NCI-H1930 (cell line): ENCODE results near the gene NEK2.
"Not testable (repeated sequence)": the region's sequence is repeated elsewhere in the genome, so short reads cannot be mapped to it uniquely, and the experiment has no call there.

Experiments used
- DNase-seq, 2 experiments: peaks; one replicate each; lab custom pipeline; 2025; lab: John Stamatoyannopoulos, UW

NEK2 gene

DNA sequence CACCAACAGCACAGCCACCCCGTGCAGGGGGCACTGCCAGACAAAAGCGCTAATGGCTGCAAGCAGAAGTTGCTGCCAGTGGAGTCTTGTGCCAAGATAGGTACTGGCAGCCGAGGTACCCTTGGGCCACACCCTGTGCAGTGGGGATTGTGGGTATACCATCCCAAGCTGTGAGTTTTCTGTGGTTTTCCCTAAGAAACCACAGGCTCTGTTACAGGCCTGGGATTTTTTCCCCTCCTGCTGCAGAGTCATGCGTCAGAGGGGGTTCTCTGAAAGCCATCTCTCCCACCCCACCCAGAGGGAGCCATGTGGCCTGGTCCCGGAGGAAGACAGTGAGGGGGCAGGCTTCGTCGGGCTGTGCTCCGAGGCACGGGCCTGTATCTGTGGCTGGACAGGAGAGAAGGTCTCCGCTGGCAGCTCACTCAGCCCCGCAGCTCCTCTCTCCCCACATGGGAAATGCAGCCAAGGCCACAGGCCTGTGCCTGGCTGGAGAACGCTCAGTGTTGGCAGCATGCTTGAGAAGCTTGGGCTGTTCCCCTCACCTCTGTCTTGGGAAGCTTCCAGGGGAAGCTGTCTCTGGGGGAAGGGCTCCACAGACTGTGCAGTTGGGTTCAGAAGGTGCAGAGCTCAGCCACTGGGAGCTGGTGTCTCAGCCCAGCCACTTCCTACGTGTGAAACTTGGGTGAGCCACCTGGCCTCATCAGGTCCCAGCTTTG lies 42.5 kb downstream of the NEK2 start:
- no peak for DNase-seq

DNA sequence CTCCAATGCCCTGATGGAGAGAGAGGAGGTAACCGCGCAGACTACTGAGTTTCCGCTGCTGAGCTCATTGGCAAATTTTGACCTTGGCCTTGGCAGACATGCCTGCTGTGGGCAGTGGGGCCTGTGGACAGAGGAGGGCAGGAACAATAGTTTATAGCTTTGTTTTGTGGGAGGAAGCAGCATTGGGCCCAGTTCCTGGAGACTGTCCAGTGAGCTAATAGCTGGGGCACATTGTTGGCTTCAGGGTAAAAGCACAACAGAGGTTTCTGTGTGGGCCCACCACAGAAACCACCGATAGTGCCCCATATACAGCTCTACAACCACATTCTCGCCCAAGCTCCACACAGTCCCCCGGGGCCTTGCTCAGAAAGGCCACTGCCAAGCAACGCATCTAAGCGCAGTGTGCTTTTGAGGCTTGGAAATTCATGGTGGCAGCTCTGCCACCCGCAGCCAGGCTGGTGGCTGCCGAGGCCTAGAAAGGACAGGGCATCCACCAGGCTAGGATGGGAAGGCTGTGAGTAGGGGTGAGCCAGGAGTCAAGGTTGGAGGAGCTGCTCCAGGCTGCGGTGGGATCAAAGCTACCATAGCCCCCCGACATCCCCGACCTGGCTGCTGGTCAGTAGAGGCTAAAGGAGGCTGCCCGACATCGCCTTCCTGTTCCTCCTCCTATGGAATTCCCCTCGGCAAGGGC lies 43.2 kb downstream of the NEK2 start:
- DNase-seq = no peak

DNA sequence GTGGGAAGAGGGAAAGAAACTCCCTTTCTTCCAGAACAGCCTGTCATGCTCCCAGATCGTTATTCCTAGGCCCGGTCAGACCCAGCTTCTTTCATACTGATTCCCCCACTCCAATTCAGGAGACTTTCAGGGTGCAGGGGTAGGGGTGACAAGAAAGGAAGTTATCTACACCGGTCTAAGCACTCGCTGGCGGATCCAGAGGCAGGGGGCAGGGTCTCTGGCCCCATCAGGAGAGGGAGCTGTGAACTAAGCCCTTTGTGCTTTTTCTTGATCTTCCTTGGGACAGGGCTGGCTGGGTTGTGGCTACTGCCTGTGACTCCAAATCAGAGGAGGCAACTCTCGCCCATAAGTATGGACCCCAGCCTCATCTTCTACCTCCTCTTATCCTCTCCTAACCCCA lies 44.3 kb downstream of the NEK2 start:
- no peak for DNase-seq

DNA sequence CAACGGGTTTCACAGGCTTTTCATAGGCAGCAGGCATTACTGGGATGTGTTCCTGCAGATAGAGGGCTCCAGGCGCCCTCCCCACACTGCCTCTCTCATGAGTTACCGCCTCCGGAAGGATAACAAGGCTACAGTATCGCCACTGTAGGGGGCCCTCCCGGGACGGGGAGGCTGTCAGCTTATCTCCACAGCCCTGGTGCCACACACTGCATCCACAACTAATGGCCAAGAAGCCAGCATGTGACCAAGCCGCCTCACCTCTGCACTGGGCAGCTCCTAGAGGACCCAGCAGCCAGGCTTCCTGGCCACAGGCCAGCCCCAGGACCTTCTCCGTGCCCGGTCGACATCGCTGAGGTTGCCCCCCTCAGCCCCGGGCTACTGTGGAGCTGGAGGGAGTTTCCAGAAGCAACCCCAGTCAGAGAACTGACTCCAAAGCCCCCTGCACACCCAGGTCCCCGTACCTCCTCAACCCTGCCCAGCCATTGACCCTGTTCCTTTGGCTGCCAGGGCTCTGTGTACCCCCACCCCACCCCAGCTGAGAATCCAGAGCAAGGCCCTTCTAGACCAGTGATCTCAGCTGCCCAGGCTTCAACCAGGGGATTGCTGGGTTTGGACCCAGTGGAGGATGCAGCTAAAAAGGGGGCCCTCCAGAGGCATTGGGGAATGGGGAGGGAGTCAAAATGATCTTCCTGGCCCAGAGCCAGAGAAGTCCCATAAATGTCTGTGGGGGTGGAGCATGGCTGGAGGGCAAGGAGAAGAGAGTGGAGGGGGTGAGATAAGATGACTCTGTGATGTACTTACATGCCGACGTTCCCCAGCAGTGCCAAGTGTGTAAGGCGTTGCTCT lies 45.0 kb downstream of the NEK2 start:
- DNase-seq = no peak

DNA sequence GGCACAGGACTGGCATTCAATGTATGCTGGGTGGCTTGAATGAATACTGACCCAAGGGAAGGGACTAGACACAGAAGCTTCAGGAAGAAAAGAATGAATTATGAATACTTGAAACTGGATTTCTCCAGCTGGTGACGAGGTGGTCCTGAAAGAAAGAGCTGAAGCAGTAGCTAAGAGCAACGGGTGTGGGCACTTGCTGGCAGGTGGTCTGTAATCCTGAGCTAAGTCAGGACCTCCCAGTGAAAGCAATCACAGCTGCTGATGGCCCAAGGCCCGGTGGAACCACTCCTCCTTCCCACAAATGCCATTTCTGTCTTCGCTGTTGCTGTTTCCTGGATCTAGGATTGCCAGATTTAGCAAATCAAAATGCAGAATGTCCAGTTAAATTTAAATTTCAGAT lies 47.0 kb downstream of the NEK2 start:
- no peak for DNase-seq

DNA sequence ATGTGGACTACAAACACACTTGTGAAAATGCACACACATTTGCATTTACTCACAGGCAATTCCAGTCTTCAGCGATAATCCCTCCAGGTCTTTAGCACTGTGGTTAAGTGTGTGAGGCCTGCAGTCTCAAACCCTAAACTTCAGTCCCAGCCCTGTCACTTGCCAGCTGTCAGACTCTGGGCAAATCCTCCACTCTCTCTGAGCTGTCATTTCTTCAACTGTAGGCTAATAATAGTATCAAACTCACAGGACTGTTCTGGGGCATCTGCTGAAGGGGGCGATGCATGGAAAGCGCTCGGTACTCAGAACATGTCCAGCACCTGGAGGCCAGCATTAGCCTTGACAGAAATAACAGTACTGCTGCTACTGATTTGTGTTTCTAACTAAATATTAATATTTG lies 48.2 kb downstream of the NEK2 start:
- DNase-seq = no peak

DNA sequence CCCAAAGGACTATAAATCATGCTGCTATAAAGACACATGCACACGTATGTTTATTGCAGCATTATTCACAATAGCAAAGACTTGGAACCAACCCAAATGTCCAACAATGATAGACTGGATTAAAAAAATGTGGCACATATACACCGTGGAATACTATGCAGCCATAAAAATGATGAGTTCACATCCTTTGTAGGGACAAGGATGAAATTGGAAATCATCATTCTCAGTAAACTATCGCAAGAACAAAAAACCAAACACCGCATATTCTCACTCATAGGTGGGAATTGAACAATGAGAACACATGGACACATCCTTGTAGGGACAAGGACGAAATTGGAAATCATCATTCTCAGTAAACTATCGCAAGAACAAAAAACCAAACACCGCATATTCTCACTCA lies 49.6 kb downstream of the NEK2 start:
- DNase-seq = not testable (repeated sequence)

DNA sequence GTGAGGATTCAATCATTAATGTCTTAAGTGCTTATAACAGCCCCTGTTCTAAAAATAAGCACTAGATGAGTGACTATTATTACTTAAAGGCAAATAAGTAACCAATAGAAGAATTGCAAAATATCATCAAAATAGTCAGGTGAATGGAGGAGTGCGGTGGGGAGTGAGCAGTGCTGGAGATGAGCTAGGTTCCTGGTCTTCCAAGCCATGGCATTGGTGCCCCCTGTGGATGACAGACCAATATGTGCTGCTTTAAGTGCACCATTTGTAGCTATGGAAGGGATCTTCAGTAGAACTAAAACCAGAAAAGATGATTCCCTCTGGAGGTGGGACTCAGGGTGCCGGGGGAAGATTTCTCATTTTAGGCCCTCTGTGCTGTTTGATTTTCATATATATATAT lies 50.4 kb downstream of the NEK2 start:
- peak in 1 of 2 experiments; percentile 7 for DNase-seq

DNA sequence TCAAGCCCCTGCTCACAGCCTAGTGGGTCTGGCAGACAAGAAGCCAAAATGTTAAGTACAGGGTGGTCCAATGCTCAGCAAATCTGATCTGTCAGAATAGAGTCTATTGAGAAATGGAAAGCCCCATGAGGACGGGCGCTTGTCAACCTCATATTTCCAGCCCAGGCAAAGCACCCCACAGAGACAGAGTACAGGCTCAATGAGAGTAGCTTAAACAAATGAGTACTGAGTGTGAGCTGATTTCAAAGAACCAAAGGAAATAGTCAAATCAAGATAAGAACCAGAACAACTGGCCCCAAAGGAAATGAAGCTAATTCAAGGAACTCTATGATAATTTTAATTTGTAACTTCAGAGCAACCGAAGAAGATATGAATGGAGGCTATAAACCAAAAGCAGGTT lies 51.9 kb downstream of the NEK2 start:
- no peak for DNase-seq

DNA sequence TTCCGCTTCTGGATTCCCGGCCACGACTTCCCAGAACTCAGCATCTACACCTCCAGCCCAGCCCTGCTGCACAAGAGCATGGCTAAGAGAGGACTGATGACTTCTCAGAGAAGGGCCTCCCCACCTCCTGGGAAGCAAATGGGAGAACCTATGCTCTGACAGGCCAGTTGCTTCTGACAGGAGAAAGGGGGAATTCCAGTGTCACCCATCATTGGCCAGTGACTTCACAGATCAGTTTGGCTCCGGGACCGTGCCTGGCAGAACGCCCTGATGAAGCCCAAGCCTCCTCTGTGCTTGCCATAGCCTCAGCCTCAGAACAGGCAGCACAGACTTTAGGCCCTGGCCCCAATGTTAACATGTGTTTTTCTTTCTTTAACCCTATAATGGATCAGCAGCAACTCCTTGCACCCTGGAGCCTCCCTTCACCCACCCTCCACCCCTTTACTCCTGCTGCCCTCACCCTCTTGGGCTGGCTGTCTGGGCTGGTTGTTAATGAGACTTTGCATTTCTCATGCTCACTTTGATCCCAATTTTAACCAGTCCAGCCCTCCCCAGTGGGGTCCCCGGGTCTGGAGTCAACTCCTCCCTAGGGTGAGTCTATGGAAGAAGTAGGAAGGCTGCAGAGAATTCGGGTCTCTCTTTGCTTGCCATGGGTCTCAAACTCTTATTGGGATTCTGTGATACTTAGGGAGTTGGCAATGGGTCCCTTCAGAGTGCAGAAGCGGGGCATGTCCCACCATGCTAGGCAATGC lies 53.8 kb downstream of the NEK2 start:
- no peak for DNase-seq

DNA sequence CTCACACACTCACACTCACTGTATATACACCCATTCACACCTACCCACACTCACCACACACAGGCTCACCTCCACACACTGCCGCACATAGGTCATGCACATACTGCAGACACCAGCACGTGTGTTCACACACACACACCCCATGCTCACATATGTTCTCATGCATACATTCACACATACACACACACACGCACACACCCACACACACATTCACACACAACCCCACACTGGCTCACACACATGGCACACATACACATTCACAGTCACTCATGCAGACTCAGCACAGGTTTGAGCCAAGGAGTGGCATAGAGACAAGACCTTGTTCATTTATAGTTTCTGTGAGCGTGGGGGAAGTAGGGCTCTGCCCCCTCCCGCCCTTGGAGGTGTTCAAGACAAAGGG lies 55.3 kb downstream of the NEK2 start:
- no peak for DNase-seq

DNA sequence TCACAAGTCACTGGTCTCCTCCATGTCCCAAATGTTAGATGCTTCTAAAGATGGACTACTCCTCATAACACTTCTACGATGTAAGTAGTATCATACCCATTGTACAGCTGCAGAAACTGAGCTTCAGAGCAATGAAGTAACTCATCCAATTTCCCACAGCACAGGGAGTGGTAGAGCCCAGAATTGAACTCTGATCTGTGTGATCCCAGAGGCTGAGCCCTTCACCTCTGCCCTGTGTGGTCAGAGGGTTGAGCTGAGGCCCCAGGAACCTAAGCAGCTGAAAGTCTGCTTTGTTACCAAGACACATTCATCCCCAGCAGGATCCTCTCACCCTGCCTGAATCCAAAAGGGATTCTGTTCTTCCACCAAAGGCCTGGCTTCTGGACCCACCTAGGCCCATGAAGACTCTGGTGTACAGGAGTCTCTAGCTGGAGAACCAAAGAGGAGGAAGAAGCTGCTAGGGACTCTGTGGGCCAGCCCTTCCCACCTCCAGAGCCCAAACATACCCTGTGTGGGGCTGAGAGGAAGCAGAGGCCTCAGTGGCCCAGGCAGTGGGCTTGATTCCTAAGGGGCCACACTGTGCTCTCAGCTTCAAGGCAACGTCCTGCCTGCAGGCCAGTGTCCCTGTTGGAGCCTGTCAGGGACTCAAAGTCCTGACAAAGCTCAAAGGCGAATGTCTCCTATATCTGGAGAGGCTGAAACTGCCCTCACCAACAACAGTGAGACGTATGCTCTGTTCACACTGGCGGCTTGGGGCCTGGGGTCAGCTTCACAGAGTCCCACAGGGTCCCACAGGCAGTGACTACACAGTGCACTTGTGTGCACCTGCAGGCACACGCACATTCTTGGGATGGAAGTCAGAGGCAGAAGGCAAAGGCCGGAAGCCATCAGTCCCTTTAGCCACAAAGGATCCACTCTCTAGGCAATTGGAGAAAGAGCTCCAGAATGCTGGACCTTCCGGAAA lies 56.1 kb downstream of the NEK2 start:
- DNase-seq = no peak

DNA sequence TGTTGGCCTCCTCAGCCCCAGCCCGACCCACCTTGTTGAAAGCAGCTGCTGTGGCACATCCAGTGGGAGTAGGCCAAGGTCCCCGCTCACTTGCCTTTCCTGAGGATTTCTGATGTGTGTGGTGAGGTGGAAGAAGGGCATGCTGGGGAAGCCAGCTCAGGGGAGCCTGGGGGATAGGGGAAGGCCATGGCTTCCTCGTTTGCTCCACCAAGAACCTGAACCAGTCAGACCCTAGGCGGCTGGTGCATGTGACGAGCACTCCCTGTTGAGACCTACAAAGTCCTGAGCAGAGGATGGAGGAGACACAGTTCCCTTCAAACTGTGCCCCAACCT lies 58.5 kb downstream of the NEK2 start:
- no peak for DNase-seq

DNA sequence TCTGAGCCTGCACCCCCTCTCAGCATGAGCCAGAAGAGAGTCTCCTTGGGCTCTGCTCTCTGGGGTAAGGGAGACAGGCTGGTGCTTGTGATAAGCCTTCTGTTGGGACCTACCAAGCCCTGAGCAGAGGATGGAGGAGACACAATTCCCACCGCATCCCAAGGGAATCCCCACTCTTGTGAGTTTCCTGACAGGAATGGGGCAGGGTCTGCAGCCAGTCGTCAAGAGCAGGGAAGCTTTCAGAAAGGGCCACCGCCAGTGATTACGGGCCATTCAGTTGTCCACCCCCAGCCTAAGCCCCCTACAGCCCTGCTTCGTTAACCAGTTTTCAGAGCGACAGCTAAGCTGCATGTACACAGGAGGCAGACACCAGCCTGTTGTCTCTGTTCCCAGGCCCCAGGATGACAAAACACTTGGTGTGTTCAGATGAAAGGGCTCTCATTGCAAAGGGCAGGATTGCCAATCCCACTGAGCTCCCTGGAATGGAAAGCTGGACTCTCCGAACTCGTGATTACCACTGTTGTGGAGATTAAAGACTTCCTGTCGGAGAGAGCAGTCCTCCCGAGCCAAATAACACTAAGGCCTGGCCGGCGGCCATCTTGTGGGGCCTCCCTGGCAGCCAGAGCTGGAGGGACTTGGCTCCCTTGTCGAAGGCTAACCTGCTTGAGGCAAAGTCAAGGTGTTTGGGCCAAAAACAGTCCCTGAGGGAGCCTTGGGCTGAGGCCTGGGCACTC lies 59.0 kb downstream of the NEK2 start:
- no peak for DNase-seq

DNA sequence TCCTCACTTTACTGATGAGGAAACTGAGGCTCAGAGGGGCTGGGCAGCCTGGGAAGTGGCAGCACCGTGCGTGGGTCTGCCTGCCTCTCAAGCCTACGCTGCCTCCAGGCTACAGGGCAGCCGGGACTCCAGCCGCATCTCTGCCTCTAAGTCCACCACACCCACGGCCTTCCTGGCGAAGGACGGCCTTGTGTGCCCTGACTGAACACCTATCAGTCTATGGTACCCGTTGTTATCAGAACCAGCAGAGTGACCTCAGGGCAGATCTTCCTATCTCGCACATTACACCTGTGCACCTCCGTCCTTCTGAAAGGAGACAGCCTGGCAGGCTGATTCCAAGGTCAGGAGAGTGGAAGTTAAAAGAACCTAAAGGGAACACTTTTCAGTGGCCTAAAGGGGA lies 60.8 kb downstream of the NEK2 start:
- no peak for DNase-seq

DNA sequence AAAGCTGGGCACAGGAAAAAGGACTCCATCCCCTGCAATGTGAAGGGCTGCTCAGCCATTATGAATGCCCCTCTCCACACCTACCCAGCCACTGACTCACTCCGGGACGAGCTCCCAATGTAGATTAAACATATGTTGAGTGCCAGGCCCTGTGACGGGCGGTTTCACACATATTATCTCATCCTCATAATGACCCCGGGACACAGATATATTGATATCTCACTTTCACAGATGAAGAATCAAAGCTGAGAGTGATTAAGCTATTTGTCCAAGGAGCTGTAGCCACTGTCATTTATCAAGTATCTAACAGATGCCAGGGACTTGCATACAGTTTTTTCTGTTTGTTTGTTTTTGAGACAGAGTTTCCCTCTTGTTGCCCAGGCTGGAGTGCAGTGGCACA lies 61.5 kb downstream of the NEK2 start:
- no peak for DNase-seq

DNA sequence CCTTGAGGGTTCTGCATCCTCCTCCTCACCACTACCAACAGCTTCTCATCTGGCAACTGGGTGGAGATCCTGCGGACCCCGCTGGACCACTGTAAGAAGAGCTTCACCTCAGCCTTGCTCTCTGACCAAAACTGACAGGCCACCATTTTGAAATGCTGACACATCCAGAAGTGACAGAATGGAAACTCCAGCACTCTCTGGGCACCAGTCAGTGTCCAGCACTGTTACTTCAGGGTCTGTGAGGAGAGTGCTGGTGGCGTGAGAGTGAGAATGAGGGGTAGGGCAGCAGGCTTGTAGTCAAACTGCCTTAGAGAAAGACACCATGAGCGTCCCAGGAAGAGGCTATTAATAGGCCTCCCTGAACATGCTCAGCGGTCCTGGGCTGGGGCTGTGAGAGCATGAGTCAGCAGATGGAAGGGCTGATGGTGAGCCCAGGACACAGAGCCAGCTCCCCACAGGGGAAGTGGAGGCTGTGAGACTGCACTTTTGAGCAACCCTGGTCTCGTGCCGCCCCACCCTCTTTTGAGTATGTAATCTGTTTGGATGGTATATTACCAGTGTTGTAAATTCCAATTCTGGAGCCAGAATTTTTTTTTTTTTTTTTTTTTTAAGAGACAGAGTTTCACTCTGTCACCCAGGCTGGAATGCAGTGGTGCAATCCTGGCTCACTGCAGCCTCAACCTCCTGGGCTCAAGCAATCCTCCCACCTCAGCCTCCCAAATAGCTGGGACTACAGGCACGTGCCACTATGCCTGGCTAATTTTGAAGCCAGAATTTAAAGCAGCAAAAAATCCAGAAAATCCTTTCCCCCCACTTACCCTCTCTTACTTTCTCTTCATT lies 62.1 kb downstream of the NEK2 start:
- no peak for DNase-seq

DNA sequence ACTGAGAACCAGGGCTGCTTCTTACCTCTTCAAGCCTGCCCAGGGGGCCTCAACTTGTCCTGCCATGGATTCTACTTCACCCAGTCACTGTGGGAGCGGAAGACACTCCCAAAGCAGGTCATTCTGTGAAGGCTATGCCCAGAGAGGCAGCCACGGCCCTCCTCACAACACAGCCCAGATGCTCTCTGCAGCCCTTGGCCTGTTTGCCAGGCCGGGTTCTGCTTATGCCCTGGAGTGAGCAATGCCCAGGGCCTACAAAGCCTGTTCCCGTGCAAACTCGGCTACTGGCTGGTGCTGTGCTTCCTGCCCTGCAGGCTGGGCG lies 62.7 kb downstream of the NEK2 start:
- no peak for DNase-seq
